ENCODE measurements around the gene DOK3. TPM values are rescaled to one million over a fixed set of nuclear protein-coding genes. Genes with fewer than 3 reads are reported as not detected.

The DOK3 gene
- total RNA-seq, 1 donor from 2014 or later, result 0.32 TPM

DNA sequence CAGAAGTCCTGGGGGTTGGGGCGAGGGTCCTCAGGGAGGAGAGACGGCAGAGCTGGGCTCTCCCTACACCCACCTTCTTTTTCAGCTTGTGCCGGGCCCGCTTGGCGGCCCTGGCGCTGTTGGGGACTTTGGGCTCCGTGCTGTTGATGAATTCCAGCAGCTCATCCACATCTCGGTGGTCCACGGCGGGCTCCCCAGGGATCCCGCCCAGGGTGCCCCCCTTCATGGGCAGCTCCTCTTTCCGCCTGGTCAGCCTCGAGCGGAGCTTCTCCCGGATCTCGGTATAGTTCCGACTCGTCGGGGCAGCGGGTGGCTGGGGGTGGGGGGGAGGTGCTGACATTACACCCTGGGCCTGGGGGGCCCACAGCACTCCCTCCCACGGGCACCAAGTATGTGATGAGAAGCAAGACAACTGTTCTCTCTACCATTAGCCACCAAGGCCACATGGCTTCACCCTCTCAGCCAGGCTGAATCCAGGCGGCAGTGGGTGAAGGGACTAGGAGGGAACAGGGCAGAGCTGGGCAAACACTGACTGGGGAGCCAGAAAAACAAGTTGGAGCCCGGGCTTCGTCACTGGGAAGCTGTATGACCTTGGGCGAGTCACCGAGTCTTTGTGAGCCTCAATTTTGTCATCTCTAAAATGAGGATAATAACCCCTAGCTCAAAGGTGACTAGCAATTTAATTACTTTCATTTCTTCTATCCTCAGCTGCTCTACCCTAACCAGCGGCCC, 21.7 kb upstream of the DOK3 start:
- no peak overlapping the region for H3K4me3 ChIP-seq
- TF ChIP-seq, protein P1, sequence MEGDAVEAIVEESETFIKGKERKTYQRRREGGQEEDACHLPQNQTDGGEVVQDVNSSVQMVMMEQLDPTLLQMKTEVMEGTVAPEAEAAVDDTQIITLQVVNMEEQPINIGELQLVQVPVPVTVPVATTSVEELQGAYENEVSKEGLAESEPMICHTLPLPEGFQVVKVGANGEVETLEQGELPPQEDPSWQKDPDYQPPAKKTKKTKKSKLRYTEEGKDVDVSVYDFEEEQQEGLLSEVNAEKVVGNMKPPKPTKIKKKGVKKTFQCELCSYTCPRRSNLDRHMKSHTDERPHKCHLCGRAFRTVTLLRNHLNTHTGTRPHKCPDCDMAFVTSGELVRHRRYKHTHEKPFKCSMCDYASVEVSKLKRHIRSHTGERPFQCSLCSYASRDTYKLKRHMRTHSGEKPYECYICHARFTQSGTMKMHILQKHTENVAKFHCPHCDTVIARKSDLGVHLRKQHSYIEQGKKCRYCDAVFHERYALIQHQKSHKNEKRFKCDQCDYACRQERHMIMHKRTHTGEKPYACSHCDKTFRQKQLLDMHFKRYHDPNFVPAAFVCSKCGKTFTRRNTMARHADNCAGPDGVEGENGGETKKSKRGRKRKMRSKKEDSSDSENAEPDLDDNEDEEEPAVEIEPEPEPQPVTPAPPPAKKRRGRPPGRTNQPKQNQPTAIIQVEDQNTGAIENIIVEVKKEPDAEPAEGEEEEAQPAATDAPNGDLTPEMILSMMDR (IDR thresholded peaks at IDR 0.05), result no peak
- no peak for DNase-seq (ENCODE audit: low spot score in 2 of 2)
- peak overlapping the region in 1 of 2 donors; percentile 9 for H3K27ac ChIP-seq
- H3K36me3 ChIP-seq, result peaks cover 66 to 83% of the 10 kb centered on the region in 2 donors
- no peaks in the 10 kb centered on the region for H3K27me3 ChIP-seq
- H3K9me3 ChIP-seq, result no peaks in the 10 kb centered on the region
- intact Hi-C loops (cut with DNase I), result no loop called here
- H3K4me1 ChIP-seq, result peaks cover 6 to 13% of the 10 kb centered on the region in 2 donors

DNA sequence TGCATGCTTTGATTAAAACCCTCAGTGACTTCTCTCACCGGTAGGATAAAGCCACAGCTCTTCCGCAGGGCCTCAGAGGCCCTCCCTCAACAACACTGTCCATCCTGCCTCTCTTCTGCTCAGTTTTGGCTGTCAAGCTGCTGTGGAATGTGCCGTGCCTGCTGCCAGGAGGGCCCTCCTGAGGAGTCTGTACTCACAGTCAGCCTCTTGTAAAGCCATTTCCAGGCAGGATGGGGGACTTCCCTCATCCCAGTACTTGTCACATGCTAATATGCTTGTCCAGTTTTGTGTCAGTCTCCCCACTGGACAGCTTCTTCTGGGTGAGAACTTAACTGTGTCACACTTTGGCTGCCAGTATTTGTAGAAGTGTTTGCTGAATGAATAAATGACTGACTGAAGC, 21.0 kb upstream of the DOK3 start:
- Histone ChIP-seq H3K36me3 (peaks cover 66 to 87% of the 10 kb centered on the region in 2 donors), H3K27me3 (no peaks in the 10 kb centered on the region), H3K4me3 (no peak overlapping the region), H3K4me1 (peaks cover 0 to 6% of the 10 kb centered on the region in 2 donors), H3K27ac (no peak overlapping the region), H3K9me3 (no peaks in the 10 kb centered on the region)
- intact Hi-C loops (cut with DNase I), result no loop called here
- TF ChIP-seq, protein P1 (IDR thresholded peaks at IDR 0.05), result no peak
- DNase-seq (ENCODE audit: low spot score in 2 of 2), result no peak

DNA sequence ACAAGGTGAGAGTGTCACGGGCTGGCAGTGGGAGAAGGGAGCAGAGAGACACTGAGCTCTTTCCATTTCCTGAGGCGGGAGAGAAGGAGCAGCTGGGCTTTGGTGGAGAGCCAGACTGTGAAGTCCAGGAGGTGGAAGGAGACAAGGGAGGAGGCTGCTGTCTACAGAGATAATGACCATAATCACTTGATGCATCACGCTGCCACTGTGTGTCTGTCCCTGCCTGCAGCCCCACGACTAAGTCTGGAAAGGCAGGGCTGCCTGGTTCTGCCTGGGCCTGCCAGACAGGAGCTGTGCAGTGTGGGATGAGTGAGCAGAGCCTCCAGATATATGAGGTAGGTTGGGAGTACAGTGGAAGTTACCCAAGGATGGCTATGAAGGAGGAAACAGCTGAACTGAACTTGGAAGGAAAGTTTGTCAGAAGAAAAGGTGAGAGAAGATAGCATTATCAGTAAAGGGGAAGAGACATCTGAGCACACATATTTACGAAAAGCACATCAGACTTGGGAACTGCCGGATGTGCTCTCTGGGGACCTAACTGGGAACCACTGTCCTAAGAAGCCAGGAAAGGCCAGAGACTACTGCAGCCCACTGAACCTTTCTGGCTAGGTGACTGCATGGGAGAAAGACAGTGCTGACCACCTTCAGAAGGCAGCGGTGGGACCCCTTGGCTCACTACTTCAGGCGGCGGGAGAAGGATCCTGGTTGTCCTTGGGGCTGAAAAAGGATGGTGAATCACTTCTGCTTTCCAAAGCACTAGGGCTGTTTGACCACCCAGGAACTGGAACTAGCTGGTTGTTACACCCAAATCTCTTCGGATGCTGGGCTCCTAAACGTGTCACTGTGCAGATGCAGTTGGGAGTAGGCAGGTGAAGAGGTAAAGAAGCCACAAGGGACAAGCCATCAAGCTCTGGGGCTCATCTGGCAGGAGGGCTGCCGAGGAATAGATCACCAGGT, 19.9 kb upstream of the DOK3 start:
- Histone ChIP-seq H3K4me3 (no peak overlapping the region), H3K4me1 (no peaks in the 10 kb centered on the region), H3K36me3 (peaks cover 77 to 91% of the 10 kb centered on the region in 2 donors), H3K27me3 (no peaks in the 10 kb centered on the region), H3K9me3 (no peaks in the 10 kb centered on the region), H3K27ac (no peak overlapping the region)
- DNase-seq (ENCODE audit: low spot score in 2 of 2), result no peak
- intact Hi-C loops (cut with DNase I), result no loop called here
- TF ChIP-seq, protein P1 (IDR thresholded peaks at IDR 0.05), result no peak

DNA sequence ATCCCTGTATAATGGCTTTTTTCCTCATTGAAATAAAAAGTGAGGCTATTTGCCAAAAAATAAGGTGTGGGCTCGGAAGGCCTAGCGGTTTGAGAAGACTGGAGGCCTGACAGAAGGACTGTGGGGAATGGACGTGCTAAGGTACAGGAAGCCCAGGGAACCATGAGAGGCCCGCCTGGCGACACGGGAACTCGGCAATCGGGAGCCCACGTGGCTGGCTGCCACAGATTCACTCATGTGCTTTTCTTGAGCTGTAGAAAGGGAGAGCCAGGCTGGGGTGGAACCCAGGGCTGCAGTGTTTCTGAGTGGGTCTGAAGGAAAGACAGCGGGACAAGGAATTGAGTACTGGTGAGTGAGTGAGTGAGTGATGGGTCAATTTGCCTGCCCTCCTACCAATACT, 19.0 kb upstream of the DOK3 start:
- TF ChIP-seq, protein P1 (IDR thresholded peaks at IDR 0.05), result no peak
- no peaks in the 10 kb centered on the region for H3K4me1 ChIP-seq
- intact Hi-C loops (cut with DNase I), result no loop called here
- H3K36me3 ChIP-seq, result peaks cover 86 to 93% of the 10 kb centered on the region in 2 donors
- no peak overlapping the region for H3K27ac ChIP-seq
- H3K4me3 ChIP-seq, result no peak overlapping the region
- no peaks in the 10 kb centered on the region for H3K27me3 ChIP-seq
- no peaks in the 10 kb centered on the region for H3K9me3 ChIP-seq
- no peak for DNase-seq (ENCODE audit: low spot score in 2 of 2)

DNA sequence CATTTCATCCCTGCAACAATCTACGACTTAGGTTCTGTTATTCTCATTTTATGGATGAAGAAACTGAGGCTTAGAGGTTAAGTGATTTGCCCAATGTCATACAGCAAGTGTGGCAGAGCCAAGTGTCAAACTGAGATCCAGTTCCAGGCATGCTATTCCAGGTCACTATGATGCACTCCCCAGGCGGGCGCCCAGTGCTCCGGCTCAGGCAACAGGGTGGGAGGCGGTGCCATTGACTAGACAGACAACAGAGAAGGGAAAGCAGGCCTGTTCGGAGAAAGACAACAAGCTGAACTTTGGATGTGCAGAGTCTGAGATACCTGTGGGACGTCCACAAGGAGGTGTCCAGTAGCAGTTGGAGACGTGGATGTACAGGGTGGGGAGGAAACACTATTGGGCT, 18.0 kb upstream of the DOK3 start:
- Histone ChIP-seq H3K4me1 (no peaks in the 10 kb centered on the region), H3K27me3 (no peaks in the 10 kb centered on the region), H3K27ac (no peak overlapping the region), H3K4me3 (no peak overlapping the region), H3K36me3 (peaks cover 89 to 93% of the 10 kb centered on the region in 2 donors), H3K9me3 (no peaks in the 10 kb centered on the region)
- intact Hi-C loops (cut with DNase I), result no loop called here
- TF ChIP-seq, protein P1 (IDR thresholded peaks at IDR 0.05), result no peak
- no peak for DNase-seq (ENCODE audit: low spot score in 2 of 2)
